ENCODE results near the gene OSBPL5. TPM values are rescaled to one million over a fixed set of nuclear protein-coding genes. Genes with fewer than 3 reads are reported as not detected.

Gene OSBPL5
- polyA plus RNA-seq, 3 donors, result 3.1 to 30.3 (median 6.8) TPM

DNA sequence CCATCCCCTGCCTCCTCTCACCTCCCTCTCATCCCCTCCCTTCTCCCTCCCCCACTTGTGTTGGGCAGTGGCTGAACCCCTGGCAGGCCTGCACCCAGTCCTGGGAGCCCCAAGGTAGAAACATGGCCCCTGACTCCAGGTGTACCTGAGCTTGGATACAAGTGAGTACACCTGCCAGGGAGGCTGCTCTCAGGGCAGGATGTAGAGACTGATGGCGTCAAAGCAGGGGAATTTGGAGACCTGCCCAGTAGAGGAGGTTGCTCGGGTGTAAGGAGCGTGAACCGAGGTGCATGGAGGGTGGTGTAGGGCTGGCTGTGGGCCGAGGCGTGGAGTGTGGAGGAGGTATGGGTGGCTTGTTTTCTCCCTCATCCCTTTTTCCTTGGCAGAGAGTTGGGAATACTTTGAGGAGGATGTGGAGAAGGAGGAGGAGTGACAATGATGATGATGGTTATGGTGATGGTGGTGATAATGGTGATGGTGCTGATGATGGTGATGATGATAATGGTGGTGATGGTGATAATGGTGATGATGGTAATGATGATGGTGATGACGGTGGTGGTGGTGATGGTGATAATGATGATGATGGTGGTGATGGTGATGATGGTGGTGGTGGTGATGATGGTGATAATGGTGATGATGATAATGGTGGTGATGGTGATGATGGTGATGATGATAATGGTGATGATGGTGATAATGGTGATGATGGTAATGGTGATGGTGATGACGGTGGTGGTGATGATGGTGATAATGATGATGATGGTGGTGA, 41.2 kb upstream of the OSBPL5 start:
- DNase-seq, result no peak
- Mint-ChIP-seq H3K36me3 (no peaks in the 10 kb centered on the region), H3K27ac (peak overlapping the region in 1 of 7 donors; percentile 0), H3K4me3 (no peak overlapping the region), H3K4me1 (no peaks in the 10 kb centered on the region), H3K9me3 (peaks cover 0 to 10% (median 6%) of the 10 kb centered on the region in 7 donors), H3K27me3 (ENCODE audit: low read depth in 3 of 3) (peaks cover 24 to 40% (median 30%) of the 10 kb centered on the region in 3 donors)
- intact Hi-C loops (cut with micrococcal nuclease), result no loop called here
- Histone ChIP-seq H3K27me3 (ENCODE audit: control insufficient read depth in 2 of 2, insufficient read depth in 2 of 2, low read length in 2 of 2) (peaks cover 4 to 36% of the 10 kb centered on the region in 2 donors), H3K4me2 (replicated peaks; ENCODE audit: extremely low read depth, low read length, poor library complexity, severe bottlenecking) (no peak overlapping the region), H3K36me3 (replicated peaks in 1 of 2; ENCODE audit: control insufficient read depth in 1 of 2, insufficient read depth in 2 of 2, low read length in 2 of 2) (no peaks in the 10 kb centered on the region), H3K27ac (ENCODE audit: low read depth in 1 of 2, low read length in 2 of 2) (no peak overlapping the region), H3K9me3 (replicated peaks in 1 of 2; ENCODE audit: control insufficient read depth in 1 of 2, insufficient read depth in 1 of 2, low read length in 2 of 2) (peaks cover 0 to under 1% of the 10 kb centered on the region in 2 donors), H3K4me3 (replicated peaks in 1 of 3; ENCODE audit: low read depth in 2 of 3, low read length in 3 of 3) (no peak overlapping the region), H2AFZ (ENCODE audit: insufficient read depth, low read depth, low read length, poor library complexity, severe bottlenecking) (no peak overlapping the region), H3K4me1 (ENCODE audit: control insufficient read depth in 1 of 2, insufficient read depth in 2 of 2, low read length in 2 of 2) (peaks cover 0 to 9% of the 10 kb centered on the region in 2 donors), H3K9ac (ENCODE audit: insufficient read depth, low read length, poor library complexity, severe bottlenecking) (no peak overlapping the region), H4K20me1 (ENCODE audit: insufficient read depth, low read length) (no peaks in the 10 kb centered on the region), H3K79me2 (ENCODE audit: insufficient read depth, low read length) (no peaks in the 10 kb centered on the region)
- 91% methylated on average over 8 of the region's 8 CpGs for WGBS (ENCODE audit: insufficient coverage)
- TF ChIP-seq, protein P1, sequence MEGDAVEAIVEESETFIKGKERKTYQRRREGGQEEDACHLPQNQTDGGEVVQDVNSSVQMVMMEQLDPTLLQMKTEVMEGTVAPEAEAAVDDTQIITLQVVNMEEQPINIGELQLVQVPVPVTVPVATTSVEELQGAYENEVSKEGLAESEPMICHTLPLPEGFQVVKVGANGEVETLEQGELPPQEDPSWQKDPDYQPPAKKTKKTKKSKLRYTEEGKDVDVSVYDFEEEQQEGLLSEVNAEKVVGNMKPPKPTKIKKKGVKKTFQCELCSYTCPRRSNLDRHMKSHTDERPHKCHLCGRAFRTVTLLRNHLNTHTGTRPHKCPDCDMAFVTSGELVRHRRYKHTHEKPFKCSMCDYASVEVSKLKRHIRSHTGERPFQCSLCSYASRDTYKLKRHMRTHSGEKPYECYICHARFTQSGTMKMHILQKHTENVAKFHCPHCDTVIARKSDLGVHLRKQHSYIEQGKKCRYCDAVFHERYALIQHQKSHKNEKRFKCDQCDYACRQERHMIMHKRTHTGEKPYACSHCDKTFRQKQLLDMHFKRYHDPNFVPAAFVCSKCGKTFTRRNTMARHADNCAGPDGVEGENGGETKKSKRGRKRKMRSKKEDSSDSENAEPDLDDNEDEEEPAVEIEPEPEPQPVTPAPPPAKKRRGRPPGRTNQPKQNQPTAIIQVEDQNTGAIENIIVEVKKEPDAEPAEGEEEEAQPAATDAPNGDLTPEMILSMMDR (IDR thresholded peaks at IDR 0.05), result no peak

DNA sequence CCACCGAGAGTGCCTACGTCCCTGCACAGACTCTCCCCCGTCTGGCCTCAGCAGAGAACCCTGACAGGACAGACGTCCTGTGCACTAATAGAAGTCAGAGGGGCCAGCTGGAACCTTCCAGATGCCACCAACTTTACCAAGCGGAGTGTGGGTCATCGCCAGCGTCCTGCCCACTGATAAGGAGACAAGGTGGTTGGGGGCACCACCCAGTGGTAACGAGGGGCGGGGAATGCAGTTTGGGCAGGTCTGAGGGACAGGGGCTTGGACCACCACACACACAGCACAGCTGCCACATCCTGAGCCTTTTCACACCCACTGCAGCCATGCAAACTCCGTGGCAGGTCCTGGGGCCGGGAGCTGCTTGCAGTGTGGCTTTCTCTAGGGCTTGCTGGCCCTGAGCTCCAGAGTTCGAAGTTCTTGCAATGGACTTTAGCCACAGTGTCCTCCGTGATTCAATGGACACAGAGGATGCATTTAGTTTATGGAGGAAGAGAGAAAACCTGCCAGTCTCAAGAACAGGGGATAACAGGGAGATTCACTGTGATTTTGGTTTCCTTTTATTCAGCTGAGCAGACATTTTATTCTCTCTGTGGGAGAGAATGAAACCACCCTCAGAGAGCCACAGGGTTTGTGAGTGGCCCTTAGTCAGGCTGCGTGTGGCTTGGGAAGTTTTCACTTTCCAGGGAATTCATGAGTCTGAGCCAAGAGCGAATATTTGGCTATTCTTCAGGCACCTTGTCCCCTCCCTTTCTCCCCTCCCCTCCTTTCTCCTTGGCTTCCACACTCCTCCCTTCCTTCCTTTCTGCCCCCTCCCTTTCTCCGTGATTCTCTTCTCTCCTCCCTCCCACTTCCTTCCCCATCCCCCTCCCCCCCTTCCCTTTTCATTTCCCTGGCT, 40.4 kb upstream of the OSBPL5 start:
- intact Hi-C loops (cut with micrococcal nuclease), result no loop called here
- H3K4me1 Mint-ChIP-seq, result no peaks in the 10 kb centered on the region

More for the DNA sequence above, 40.4 kb upstream of the OSBPL5 start:
- WGBS (ENCODE audit: insufficient coverage), result 82% methylated on average over 14 of the region's 16 CpGs
- H3K9me3 Mint-ChIP-seq, result peaks cover 0 to 7% (median 1%) of the 10 kb centered on the region in 7 donors
- Histone ChIP-seq H3K36me3 (replicated peaks in 1 of 2; ENCODE audit: control insufficient read depth in 1 of 2, insufficient read depth in 2 of 2, low read length in 2 of 2) (no peaks in the 10 kb centered on the region), H2AFZ (ENCODE audit: insufficient read depth, low read depth, low read length, poor library complexity, severe bottlenecking) (no peak overlapping the region), H3K4me2 (replicated peaks; ENCODE audit: extremely low read depth, low read length, poor library complexity, severe bottlenecking) (no peak overlapping the region), H3K4me1 (ENCODE audit: control insufficient read depth in 1 of 2, insufficient read depth in 2 of 2, low read length in 2 of 2) (peaks cover 0 to 9% of the 10 kb centered on the region in 2 donors), H3K27ac (ENCODE audit: low read depth in 1 of 2, low read length in 2 of 2) (no peak overlapping the region), H4K20me1 (ENCODE audit: insufficient read depth, low read length) (no peaks in the 10 kb centered on the region), H3K27me3 (ENCODE audit: control insufficient read depth in 2 of 2, insufficient read depth in 2 of 2, low read length in 2 of 2) (peaks cover 4 to 33% of the 10 kb centered on the region in 2 donors), H3K79me2 (ENCODE audit: insufficient read depth, low read length) (no peaks in the 10 kb centered on the region), H3K9me3 (replicated peaks in 1 of 2; ENCODE audit: control insufficient read depth in 1 of 2, insufficient read depth in 1 of 2, low read length in 2 of 2) (no peaks in the 10 kb centered on the region), H3K9ac (ENCODE audit: insufficient read depth, low read length, poor library complexity, severe bottlenecking) (no peak overlapping the region), H3K4me3 (replicated peaks in 1 of 3; ENCODE audit: low read depth in 2 of 3, low read length in 3 of 3) (no peak overlapping the region)
- no peak for DNase-seq
- H3K4me3 Mint-ChIP-seq, result peak overlapping the region in 1 of 2 donors; percentile 15
- H3K27ac Mint-ChIP-seq, result no peak overlapping the region
- peaks cover 29 to 48% (median 34%) of the 10 kb centered on the region in 3 donors for H3K27me3 Mint-ChIP-seq (ENCODE audit: low read depth in 3 of 3)
- no peaks in the 10 kb centered on the region for H3K36me3 Mint-ChIP-seq
- TF ChIP-seq, protein P1 (IDR thresholded peaks at IDR 0.05), result no peak
